Glutamatergic neuron (in vitro differentiated cells): ENCODE measurements around the gene MX1. TPM values are rescaled to one million over a fixed set of nuclear protein-coding genes. Genes with fewer than 3 reads are reported as not detected.

Source experiments
- DNase-seq: peaks from one replicate; pipeline ENCODE4 v3.0.0; 2022
- H3K27ac Mint-ChIP-seq: one replicate; pipeline ENCODE4 v1.8.0; 2020; ENCODE audit warnings: mild to moderate bottlenecking, mixed read lengths, inconsistent platforms; ENCODE audit not compliant: unreplicated experiment
- H3K27me3 Mint-ChIP-seq: one replicate; pipeline ENCODE4 v1.8.0; 2020; ENCODE audit warnings: mild to moderate bottlenecking, moderate library complexity, mixed read lengths, inconsistent platforms; ENCODE audit not compliant: unreplicated experiment
- H3K36me3 Mint-ChIP-seq: one replicate; pipeline ENCODE4 v1.8.0; 2020; ENCODE audit warnings: mild to moderate bottlenecking, mixed read lengths, inconsistent platforms; ENCODE audit not compliant: unreplicated experiment
- H3K4me1 Mint-ChIP-seq: one replicate; pipeline ENCODE4 v1.8.0; 2020; ENCODE audit warnings: mild to moderate bottlenecking, low read depth, mixed read lengths, inconsistent platforms; ENCODE audit not compliant: unreplicated experiment
- H3K4me3 Mint-ChIP-seq: one replicate; pipeline ENCODE4 v1.8.0; 2020; ENCODE audit warnings: mild to moderate bottlenecking, mixed read lengths, inconsistent platforms; ENCODE audit not compliant: unreplicated experiment
- H3K9me3 Mint-ChIP-seq: one replicate; pipeline ENCODE4 v1.8.0; 2020; ENCODE audit warnings: mild to moderate bottlenecking, moderate library complexity, mixed read lengths, inconsistent platforms; ENCODE audit not compliant: unreplicated experiment
- CTCF ChIP-seq: fragments of 200-600 bp; sonication (generic); IDR thresholded peaks from one replicate; pipeline ENCODE4 v1.5.0; 2021; ENCODE audit not compliant: partially characterized antibody, unreplicated experiment
- total RNA-seq: library from RNA; stranded (reverse); fragmentation: NEBNext Ultra II Directional; extraction: Animal tissue kit (Norgen Biotek cat#: 25700); gene quantifications from one replicate; pipeline ENCODE4 v1.2.1, GENCODE V29; 2021; ENCODE audit not compliant: unreplicated experiment

MX1 gene
- total RNA-seq, 1 donor from 2014 or later, result 1.5 TPM

GRCh38 chr21:41387042-41387819 is 38.8 kb upstream of the MX1 start:
- Mint-ChIP-seq H3K9me3 (peaks cover 7% of the 10 kb centered on the region), H3K27me3 (peaks cover 2% of the 10 kb centered on the region), H3K27ac (no peak overlapping the region), H3K36me3 (peaks cover 3% of the 10 kb centered on the region), H3K4me1 (no peaks in the 10 kb centered on the region), H3K4me3 (no peak overlapping the region)
- no peak for DNase-seq
- TF ChIP-seq CTCF, result no peak

- Mint-ChIP-seq H3K27ac (no peak overlapping the region), H3K36me3 (peaks cover under 1% of the 10 kb centered on the region), H3K27me3 (peaks cover 1% of the 10 kb centered on the region), H3K4me1 (no peaks in the 10 kb centered on the region), H3K9me3 (peaks cover 7% of the 10 kb centered on the region), H3K4me3 (no peak overlapping the region)
- TF ChIP-seq CTCF, result no peak
- no peak for DNase-seq
Observed at GRCh38 chr21:41387824-41388223, 38.2 kb upstream of the MX1 start.

GRCh38 chr21:41388259-41388658 is 37.8 kb upstream of the MX1 start:
- Mint-ChIP-seq H3K27ac (no peak overlapping the region), H3K4me3 (no peak overlapping the region), H3K36me3 (no peaks in the 10 kb centered on the region), H3K4me1 (no peaks in the 10 kb centered on the region), H3K9me3 (peaks cover 9% of the 10 kb centered on the region), H3K27me3 (no peaks in the 10 kb centered on the region)
- no peak for TF ChIP-seq CTCF
- DNase-seq, result no peak

- TF ChIP-seq CTCF, result no peak
- H3K36me3 Mint-ChIP-seq, result peaks cover 9% of the 10 kb centered on the region
- no peak for DNase-seq
- H3K9me3 Mint-ChIP-seq, result peaks cover 10% of the 10 kb centered on the region
- no peaks in the 10 kb centered on the region for H3K4me1 Mint-ChIP-seq
- no peak overlapping the region for H3K4me3 Mint-ChIP-seq
- H3K27me3 Mint-ChIP-seq, result peaks cover under 1% of the 10 kb centered on the region
- no peak overlapping the region for H3K27ac Mint-ChIP-seq
Observed at GRCh38 chr21:41390043-41390639, 35.9 kb upstream of the MX1 start.

GRCh38 chr21:41393876-41394465 is 32.1 kb upstream of the MX1 start:
- no peak overlapping the region for H3K4me3 Mint-ChIP-seq
- no peaks in the 10 kb centered on the region for H3K4me1 Mint-ChIP-seq

More at GRCh38 chr21:41393876-41394465, 32.1 kb upstream of the MX1 start:
- H3K36me3 Mint-ChIP-seq, result peaks cover 9% of the 10 kb centered on the region
- no peak overlapping the region for H3K27ac Mint-ChIP-seq
- no peak for DNase-seq
- peaks cover 2% of the 10 kb centered on the region for H3K27me3 Mint-ChIP-seq
- no peak for TF ChIP-seq CTCF
- peaks cover 8% of the 10 kb centered on the region for H3K9me3 Mint-ChIP-seq
